Stimulated activated CD4-positive, alpha-beta T cell treated with anti-CD3 and anti-CD28 coated beads, Interleukin-15, amount 100 ng/mL, for 24 hours (primary cell): ENCODE data around the gene GTPBP2.
A peak's percentile ranks its signal among the peaks of the same experiment; 100 is the strongest.
"Not testable (repeated sequence)": the region's sequence is repeated elsewhere in the genome, so short reads cannot be mapped to it uniquely, and the experiment has no call there.

ENCODE experiments used
- DNase-seq: peaks from one replicate; pipeline ENCODE4 v3.0.0-alpha.2; 2020

GTPBP2 gene

DNA sequence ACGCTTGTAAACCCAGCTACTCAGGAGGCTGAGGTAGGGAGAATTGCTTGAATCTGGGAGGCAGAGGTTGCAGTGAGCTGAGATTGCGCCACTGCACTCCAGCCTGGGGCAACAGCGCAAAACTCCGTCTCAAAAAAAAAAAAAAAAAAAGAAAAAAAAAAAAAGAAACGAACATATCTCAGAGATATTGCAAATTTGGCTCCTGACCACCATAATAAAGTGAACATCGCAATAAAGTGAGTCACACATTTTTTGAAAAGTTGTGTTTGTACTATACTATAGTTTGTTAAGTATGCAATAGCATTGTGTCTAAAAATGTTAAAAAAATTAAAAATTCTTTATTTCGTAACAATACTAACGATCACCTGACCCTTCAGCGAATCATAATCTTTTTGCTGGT is 29.1 kb upstream of the GTPBP2 start:
- no peak for DNase-seq

GRCh38 chr6:43657221-43657802 is 28.2 kb upstream of the GTPBP2 start:
- DNase-seq, result no peak

GRCh38 chr6:43652822-43653221 is 23.8 kb upstream of the GTPBP2 start:
- not testable (repeated sequence) for DNase-seq

DNA sequence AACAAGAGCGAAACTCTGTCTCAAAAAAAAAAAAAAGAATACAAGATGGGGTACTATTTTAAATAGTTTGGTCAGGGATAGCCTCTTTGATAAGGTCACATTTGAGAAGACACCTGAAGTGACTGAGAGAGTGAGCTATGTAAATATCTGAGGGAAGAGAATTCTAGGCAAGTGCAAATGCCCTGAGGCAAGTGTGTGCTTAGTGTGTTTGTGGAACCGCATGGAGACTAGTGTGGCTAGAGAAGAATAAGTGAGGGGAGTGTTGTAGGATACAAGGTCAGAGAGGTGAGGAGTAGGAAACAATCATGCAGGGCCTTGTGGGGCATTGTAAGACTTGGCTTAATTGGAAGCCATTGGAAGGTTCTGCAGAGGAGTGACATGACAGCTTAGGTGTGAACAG is 19.2 kb upstream of the GTPBP2 start:
- no peak for DNase-seq

GRCh38 chr6:43647613-43648012 is 18.5 kb upstream of the GTPBP2 start:
- no peak for DNase-seq

DNA sequence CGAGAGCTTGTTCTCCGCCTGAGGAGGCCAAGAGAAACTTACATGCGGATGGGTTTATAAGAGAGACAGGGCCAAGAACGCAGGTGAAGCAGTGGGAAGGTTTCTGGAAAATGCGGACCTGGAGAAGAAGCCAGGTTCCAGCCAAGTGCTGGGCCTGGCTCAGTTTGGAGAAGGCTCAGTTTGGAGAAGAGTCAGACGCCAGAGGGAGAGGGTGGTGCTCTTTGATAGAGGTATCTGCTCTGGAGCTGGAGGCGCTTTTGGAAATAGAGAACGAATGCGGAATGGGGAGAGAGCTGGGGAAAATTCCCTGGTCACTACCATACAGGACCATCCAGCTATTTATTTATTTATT is 16.5 kb upstream of the GTPBP2 start:
- DNase-seq, result no peak

DNA sequence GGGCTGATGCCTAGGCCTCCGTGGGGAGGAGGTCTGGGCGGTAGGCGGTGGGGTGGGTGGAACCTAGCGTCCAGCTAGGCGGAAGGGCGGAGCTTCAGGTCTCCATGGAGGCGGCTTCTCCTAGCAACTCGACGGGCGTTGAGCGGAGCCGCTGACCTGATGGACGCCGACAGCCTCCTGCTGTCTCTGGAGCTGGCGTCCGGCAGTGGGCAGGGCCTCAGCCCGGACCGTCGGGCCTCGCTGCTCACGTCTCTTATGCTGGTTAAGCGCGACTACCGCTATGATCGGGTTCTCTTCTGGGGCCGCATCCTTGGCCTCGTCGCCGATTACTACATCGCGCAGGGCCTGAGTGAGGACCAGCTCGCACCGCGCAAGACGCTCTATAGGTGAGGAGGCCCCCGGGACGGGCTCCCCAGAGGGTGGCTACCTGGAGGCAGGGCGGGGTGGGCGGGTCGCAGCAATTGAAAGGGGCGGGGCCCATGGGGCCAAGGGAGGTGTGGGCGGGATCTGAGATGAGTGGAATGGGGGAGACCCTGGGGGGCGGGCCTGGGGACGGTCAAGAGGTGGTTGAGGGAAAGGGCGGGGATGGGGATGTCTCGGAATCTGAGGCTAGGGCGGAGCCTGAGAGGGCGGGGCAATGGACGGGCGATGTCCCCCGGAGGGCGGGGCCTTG is 16.0 kb upstream of the GTPBP2 start, which contains the start of gene RSPH9:
Gene RSPH9 (plus strand): TSS at position 97 of the 673 bp plus-strand sequence. CDS start 63 bp downstream, at position 160.
- peak; percentile 84 for DNase-seq

DNA sequence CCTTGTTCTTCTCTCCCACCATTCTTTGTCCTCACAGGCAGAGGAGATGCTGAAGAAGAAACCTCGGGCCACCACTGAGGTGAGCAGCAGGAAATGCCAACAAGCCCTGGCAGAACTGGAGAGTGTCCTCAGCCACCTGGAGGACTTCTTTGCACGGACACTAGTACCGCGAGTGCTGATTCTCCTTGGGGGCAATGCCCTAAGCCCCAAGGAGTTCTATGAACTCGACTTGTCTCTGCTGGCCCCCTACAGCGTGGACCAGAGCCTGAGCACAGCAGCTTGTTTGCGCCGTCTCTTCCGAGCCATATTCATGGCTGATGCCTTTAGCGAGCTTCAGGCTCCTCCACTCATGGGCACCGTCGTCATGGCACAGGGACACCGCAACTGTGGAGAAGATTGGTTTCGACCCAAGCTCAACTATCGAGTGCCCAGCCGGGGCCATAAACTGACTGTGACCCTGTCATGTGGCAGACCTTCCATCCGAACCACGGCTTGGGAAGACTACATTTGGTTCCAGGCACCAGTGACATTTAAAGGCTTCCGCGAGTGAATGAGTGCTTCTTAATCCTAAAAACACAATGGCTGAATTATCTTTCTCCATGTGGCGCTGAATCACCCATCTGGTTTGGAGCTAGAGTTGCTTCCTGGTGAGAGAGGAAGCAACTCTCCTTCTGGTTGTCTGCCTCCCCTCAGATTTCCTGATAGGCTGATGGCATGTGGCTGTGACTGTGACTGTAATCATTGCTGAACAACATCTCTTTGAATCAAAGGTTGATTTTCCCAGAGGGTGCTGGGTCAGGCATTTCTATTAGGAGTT is 11.1 kb upstream of the GTPBP2 start:
- no peak for DNase-seq

- DNase-seq, result peak; percentile 17
Observed at GRCh38 chr6:43636308-43636659, 7.2 kb upstream of the GTPBP2 start.

GRCh38 chr6:43635387-43636307 is 6.6 kb upstream of the GTPBP2 start, which contains the start of gene MAD2L1BP:
Gene MAD2L1BP, plus strand, starts transcription at chr6:43635840. Its CDS starts 36 bp downstream, at chr6:43635876.
- peak; percentile 92 for DNase-seq

DNA sequence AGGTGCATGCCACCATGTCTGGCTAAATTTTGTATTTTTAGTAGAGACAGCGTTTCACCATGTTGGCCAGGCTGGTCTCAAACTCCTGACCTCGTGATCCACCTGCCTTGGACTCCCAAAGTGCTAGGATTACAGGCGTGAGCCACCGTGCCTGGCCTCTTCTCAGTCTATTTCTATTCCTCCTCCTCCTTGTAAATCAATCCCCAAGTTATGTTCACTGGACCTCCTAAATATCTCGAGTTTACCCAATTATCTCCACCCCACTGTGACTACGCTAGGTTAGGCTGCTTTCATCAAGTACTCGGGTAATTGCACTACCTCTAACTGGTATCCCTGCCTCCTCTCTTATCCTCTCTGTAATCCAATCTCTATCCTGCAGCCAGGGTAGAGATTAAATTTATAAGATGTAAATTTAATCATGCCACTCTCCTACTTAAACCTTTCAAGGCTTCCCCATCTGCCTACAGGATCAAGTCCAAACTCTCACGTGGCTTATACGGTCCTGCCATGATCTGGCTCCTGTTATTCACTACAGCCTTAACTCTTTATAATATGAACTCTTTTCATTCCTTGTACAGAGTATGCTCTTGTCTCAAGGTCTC is 5.7 kb upstream of the GTPBP2 start:
- no peak for DNase-seq

GRCh38 chr6:43633002-43633401 is 3.9 kb upstream of the GTPBP2 start:
- not testable (repeated sequence) for DNase-seq

GRCh38 chr6:43630980-43631619 is 2.0 kb upstream of the GTPBP2 start:
- DNase-seq, result no peak

DNA sequence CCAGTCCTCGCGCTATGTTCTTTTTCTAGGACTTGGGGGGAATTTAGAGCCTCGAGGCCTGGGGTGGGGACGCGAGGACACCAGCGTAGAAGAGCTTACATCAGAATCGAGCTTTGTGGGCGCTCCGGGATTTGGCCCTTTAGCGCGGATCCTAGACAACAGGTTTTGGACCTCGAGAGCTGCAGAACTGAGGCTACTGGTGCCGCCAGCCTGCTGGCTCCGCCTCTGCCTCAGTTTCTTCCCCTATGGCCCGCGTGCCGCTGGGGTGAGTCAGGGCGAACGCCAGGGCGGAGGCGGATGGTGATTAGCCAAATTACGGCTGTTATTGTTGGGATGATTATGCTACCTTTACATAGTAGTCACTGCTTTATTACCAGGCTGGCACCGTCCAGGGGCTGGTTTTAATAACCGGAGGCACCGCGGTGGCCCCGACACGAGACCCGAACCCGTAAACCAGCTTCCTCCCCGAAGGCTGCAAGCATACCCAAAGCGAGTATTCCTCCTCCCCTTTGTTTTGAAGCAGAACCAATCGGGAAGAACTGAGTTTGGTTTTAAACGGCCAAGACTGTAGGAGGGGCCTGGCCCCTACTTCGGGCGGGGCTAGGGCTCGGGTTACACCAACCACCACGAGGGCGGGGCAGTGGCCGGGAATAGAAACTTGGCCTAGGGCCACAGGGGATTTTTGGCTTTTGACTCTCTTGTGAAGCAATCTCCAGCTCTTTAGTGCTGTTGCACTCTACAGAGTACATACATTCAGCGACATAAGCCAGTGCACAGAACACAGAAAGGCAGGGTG is 639 bp upstream of the GTPBP2 start:
- DNase-seq, result peak; percentile 95

GRCh38 chr6:43628393-43629103 is 516 bp downstream of the GTPBP2 start:
- peak; percentile 67 for DNase-seq

- no peak for DNase-seq
Observed at GRCh38 chr6:43627008-43627825, 1.8 kb downstream of the GTPBP2 start.

GRCh38 chr6:43625393-43625992 is 3.6 kb downstream of the GTPBP2 start:
- DNase-seq, result no peak

DNA sequence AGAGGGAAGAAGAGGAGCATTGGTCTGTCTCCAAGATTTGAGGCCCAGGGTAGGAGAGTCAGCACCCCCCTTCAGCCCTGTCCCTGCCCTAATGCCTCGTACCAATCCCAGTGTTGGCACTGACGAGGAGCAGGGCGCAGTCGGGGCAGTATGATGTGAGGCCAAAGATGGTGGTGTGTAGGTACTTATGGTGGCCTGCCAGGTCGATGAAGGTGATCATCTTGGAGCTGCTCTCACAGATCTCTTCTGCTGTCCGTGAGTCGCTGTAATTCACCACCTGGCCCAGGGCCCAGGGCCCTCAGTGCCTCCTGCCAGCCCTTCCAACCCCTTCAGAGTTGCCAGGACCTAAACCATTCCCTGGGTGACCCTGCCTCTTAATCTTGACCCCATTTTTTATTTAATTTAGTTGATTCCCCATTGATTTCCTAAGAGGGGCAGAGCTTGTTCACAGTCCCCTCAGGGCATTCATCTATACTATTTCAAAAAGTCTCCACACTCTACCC is 4.2 kb downstream of the GTPBP2 start:
- no peak for DNase-seq
